GM21381 (cell line): ENCODE data around the gene MMP3.
A peak's percentile ranks its signal among the peaks of the same experiment; 100 is the strongest.
"Not testable (repeated sequence)": the region's sequence is repeated elsewhere in the genome, so short reads cannot be mapped to it uniquely, and the experiment has no call there.

Experiments used
- ATAC-seq: cut with Tn5 transposase; IDR thresholded peaks from one replicate; pipeline ENCODE4 v1.9.1; 2021; ENCODE audit warnings: mild to moderate bottlenecking, moderate library complexity; ENCODE audit not compliant: unreplicated experiment

The MMP3 gene

GRCh38 chr11:102843489-102843888 is at the start of gene MMP3:
MMP3 (minus strand) TSS chr11:102843609; CDS start chr11:102843546, 63 bp downstream.
- ATAC-seq, result no peak

DNA sequence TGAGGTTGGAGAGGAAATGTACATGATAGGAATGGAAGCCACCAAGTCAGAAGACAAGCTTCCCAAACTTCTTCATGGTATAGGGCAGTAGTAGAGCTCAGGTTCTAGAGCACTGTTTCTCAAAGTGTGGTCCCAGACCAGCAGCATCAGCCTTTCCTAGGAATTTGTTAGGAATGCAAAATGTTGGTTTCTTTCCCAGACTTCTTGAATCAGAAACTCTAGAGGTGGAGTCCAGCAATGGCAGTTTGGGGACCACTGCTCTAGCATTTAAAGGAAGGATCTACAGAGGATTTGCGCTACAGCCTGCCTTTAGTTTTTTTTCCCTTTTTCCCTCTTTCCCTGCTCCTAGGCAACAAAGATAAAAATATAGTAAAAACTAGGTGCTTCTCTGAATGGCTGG is 48.3 kb upstream of the MMP3 start:
- no peak for ATAC-seq

DNA sequence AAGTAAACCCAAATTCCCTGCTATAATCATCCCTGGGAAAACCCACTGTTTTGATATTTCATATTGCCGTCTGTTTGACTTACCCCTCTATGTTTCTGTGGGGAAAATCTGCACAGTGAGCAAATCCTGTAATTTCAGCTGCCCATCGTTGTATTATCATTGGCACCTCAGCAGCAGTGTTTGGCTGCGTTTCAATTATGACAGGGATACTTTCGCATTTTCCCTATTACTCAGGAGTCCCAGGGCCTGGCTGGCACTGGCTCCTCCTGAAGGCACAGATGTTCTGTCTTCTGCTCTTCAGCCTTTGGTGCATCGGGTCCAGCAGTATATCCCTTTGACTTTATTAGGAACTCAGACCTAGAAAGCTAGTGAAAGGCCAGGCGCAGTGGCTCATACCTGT is 43.6 kb upstream of the MMP3 start:
- ATAC-seq, result no peak

DNA sequence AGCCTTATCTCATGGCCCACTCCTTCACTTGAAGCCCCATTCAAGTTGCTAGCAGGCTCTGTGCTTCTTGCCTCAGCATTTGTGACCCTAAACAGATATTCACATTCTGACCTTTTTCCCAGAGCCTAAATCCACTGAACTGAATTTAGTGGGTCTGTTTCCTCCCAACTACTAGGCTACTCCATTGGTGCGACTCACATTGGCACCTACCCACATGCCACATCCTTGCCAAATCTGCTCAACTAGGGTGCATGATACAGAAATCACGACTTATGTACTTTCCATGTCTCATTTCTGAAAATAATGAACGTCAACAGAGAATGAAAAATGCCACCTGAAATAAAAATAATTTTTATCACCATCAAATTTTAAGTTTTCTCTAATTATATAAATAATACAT is 39.7 kb upstream of the MMP3 start:
- no peak for ATAC-seq

DNA sequence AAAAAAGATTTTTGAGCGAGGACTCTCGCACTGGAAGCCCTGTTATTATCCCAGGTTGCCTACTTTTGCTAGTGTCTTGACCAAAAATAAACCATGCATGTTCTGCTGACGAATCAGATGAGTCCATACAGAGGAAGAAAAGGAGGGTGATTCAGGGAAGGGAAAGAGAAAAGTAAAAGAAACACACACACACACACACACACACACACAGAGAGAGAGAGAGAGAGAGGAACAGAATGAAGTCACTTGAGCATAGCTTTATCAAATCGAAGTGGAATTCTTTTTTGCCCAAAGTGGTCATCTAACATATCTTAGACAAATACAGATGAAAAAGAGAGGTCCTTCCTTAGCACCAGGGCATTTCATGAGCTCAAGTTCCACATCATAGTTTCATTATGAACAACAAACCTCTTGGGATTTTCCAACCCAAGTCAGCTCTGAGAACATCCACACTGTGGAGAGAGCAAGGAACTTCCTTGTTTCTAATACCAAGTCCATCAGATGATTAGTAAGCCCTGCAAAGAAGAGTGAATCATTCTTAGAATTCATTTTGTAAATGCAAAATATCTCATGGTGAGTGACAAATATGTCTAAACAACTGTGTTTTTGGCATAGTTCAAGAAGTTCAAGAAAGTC is 39.1 kb upstream of the MMP3 start:
- peak; percentile 77 for ATAC-seq

DNA sequence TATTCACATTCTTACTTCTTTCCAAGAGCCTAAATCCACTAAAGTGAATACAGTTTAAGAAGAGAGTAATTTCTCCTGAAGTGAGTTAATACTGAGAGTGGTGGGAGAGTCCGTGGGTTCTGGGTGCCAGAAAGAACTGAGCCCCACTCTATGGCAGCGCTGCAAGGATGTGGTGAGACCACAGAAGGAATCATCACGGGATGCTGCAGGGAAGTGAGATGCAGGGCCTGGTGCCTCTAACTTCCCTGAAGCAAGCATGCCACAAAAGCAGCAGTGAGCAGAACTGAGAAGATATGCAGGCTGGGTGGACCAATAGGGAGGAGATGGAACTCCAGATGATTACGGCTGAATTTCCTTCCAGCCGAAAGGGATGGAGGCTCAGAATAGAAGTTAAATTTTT is 36.4 kb upstream of the MMP3 start:
- no peak for ATAC-seq

DNA sequence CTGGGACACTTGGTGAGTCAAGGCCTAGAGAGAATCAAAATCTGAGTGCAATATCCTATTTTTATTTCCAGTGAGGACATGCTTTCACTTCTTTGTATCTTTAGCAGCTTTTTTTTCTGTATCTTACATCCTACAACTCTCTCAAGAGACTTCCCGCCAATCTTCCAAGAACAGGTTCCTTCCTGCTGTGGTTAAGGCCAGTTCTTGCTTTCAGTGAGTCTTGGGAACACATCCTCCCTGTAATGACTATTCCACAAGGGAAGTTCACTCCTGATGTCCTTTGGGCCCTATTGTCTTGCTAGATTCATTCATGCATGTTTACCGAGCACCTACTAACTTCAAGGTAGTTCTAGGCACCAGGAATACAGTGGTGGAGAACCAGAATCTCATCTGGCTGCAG is 35.2 kb upstream of the MMP3 start:
- no peak for ATAC-seq

- no peak for ATAC-seq
These were observed 31.4 kb upstream of the MMP3 start, which contains the start of gene MMP12 for GRCh38 chr11:102874852-102875251. MMP12 (minus strand) TSS chr11:102874982; CDS start chr11:102874937, 45 bp downstream.

GRCh38 chr11:102869354-102869964 is 26.1 kb upstream of the MMP3 start:
- ATAC-seq, result not testable (repeated sequence)

GRCh38 chr11:102868339-102868738 is 24.9 kb upstream of the MMP3 start:
- no peak for ATAC-seq

DNA sequence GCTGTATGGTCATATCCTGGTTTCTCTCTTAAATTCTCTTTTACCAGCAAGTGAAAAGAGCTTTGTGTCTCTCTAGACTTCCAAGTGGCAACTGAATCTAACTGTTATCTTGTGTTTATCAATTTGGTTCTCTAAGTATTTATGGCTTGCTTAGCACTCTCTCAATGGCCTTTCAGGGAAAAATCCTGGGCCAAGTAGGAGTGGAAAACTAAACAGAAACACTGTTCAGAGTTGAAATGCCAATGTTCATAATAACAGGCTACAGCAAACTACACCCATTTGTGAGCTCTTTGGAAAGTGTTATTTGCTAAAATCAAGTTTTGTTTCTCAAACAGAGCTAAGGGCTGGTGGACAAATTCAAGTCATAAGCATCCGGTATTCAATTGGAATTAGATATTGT is 21.3 kb upstream of the MMP3 start:
- no peak for ATAC-seq

- no peak for ATAC-seq
These were observed 10.5 kb upstream of the MMP3 start for GRCh38 chr11:102853956-102854355.

DNA sequence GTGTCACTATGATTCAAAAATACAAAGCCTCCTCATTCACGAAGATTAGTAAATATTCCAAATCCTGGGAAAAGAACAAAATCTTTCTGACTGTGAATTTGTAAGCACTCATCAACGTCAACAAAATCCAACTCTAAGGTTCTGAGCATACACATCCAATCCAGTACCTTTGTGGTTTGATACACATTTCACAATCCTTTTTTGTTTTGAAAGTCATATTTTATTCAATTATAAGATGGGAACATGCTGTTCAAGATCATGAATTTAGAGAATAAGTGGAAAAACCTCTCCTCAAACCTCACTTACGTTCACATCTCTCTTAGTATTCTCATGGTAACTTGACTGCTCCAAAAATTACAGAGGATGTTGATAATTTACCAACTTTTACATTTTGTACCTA is 9.6 kb upstream of the MMP3 start:
- ATAC-seq, result no peak

- no peak for ATAC-seq
These were observed 7.8 kb upstream of the MMP3 start for GRCh38 chr11:102850973-102851745.

DNA sequence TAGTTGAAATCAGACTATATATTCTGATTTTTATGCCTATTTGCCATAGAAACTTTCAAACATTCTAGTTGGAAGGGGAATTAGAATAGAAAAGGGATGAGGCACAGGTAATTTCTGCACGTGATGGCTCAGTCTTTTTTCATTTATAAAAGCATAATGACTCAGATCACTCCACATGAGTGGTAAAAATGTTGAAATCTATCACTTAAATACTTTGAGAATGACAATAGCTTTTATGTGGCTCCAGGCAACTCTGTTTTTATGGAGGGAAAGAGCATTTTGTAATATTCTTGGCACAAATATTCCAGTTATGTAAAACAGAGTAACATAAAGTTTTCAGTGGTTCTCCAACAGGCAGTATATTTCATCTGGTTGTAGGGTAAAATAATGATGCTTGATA is 5.9 kb upstream of the MMP3 start:
- ATAC-seq, result no peak

- ATAC-seq, result no peak
These were observed 2.9 kb upstream of the MMP3 start for GRCh38 chr11:102846292-102846691.

DNA sequence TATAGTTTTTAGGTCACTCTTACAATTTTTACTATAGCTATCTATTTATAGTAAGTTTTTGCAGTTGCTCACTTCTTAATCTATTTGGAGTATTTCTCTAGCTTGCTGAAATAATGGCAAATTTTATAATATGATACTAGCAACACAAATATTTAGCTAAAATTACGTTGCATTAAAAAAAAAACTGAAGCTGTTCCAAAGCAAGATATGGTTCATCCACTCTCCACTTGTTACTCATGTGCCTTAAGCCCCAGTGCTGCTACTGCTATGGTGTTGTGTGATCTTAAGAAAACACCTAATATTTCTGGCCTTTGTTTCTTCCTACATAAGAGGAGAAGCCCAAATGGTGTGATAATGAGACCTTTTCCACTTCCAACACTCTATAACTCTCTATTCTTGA is 479 bp downstream of the MMP3 start:
- ATAC-seq, result no peak

- no peak for ATAC-seq
These were observed 3.4 kb downstream of the MMP3 start for GRCh38 chr11:102840018-102840417.

DNA sequence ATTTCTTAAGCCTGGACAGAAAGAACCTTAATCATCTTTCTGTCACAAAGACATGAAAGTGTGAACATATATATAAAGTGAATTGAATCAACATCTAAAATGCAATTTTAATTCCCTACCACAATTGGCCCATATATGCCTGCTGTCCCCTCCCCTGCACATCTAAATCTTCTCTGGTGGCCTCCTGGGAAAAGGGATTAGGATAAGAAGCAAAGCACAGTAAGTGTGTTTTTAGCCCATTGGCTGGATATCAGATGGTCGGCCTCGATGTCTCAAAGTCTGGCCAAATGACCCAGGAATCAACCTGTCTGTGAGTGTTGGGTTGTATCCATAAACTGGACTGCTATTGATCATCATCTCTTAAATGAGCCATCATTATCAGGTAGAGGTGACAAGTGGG is 5.8 kb downstream of the MMP3 start:
- ATAC-seq, result no peak

DNA sequence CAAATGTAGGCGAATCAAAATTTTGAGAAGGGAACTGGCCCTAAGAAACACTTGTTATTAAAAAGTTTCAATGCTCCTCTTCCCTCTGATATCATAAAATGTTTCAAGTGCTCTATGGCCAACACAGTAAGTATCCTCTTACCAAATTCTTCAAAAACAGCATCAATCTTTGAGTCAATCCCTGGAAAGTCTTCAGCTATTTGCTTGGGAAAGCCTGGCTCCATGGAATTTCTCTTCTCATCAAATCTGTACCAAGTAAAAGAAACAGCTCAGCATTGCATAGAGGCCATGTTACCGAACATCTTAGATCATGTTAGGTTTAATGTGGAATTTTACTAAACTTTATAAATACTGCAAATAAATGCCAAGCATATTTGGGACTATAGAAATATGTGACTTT is 6.3 kb downstream of the MMP3 start:
- ATAC-seq, result no peak

DNA sequence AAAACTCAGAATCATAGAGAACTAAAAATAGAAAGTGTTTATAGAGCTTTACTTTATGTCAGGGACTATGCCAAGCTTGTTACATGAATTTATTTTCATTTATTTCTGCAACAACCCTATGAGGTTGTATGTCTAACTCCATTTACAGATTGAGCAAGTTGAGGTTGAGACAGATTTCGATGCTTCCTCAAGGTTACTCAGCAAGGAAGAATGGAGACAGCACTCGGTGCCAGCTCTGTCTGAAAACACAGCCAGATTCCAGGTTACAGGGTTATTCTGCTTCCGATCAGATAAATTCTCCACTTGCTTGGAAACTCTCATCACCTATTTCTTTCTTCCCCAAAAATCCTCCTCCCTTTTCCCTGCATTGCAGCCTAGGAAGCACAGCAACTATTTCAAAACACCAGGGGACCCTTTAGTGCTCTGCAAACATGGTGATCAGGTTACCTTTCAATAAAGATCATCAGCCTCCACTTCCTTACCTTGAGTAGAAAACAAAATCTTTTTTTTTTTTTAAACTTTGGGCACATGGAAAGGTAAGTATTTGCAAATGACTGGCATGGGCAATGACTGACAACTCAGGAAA is 7.0 kb downstream of the MMP3 start:
- no peak for ATAC-seq

GRCh38 chr11:102833731-102834130 is 9.7 kb downstream of the MMP3 start:
- ATAC-seq, result no peak
